T-cell (primary cell): ENCODE data around the gene CNTN5. TPM values are rescaled to one million over a fixed set of nuclear protein-coding genes. Genes with fewer than 3 reads are reported as not detected.

Experiments used
- ATAC-seq, 4 experiments: fragments of 200-7000 bp in 3 of 4; fragments of 150-1000 bp in 1 of 4; cut with Tn5 transposase; replicated peaks in 1 of 4; 1 replicate in 3 of 4; 2 replicates in 1 of 4; pipeline ENCODE4 v1.10.0; 2021; ENCODE audit warnings: moderate library complexity in 3 of 4, mild to moderate bottlenecking in 2 of 4, moderate number of reproducible peaks in 1 of 4
- CTCF ChIA-PET, 2 donors: fragments of 300-600 bp; sonication (Branson Sonifier 250); formaldehyde crosslinking; loops; one replicate each; lab custom pipeline; 2022; ENCODE audit warnings: antibody characterized with exemption in 2 of 2; lab: Charles Lee
- POLR2A ChIA-PET, 2 donors: fragments of 300-600 bp; sonication (Branson Sonifier 250); formaldehyde crosslinking; loops; one replicate each; lab custom pipeline; 2022; ENCODE audit warnings: antibody characterized with exemption in 2 of 2; lab: Charles Lee
- DNase-seq, 35 experiments: peaks; one replicate each; pipeline versions ENCODE4 v3.0.0 to v3.0.0-alpha.2; 2013 to 2023
- H3K27ac ChIP-seq: one replicate; pipeline ENCODE4 v1.5.1; 2013; ENCODE audit warnings: low read length
- H3K27me3 ChIP-seq, 2 experiments: replicated peaks in 1 of 2; 1 replicate in 1 of 2; 2 replicates in 1 of 2; pipeline versions ENCODE4 v1.6.1 to v1.7.0; 2013; ENCODE audit warnings: low read length in 1 of 2, mixed read lengths in 1 of 2; ENCODE audit not compliant: control insufficient read depth in 2 of 2, insufficient read depth in 2 of 2; ENCODE audit errors: extremely low read depth in 1 of 2
- H3K36me3 ChIP-seq, 2 donors: 1 replicate in 1 of 2; 2 replicates in 1 of 2; pipeline versions ENCODE4 v1.6.1 to v1.7.0; 2013; ENCODE audit warnings: low read length in 1 of 2; ENCODE audit not compliant: control insufficient read depth in 2 of 2, insufficient read depth in 1 of 2; ENCODE audit errors: extremely low read depth in 1 of 2
- H3K4me1 ChIP-seq, 2 experiments: 1 replicate in 1 of 2; 2 replicates in 1 of 2; pipeline versions ENCODE4 v1.6.1 to v1.7.0; 2013; ENCODE audit warnings: low read length in 2 of 2, mixed read lengths in 1 of 2; ENCODE audit not compliant: insufficient read depth in 2 of 2, control insufficient read depth in 1 of 2; ENCODE audit errors: extremely low read depth in 1 of 2
- H3K4me3 ChIP-seq, 2 donors: 1 replicate in 1 of 2; 2 replicates in 1 of 2; pipeline versions ENCODE4 v1.5.1 to v1.7.0; 2013; ENCODE audit warnings: mild to moderate bottlenecking in 2 of 2, low read length in 1 of 2, moderate library complexity in 1 of 2; ENCODE audit not compliant: control insufficient read depth in 1 of 2; ENCODE audit errors: extremely low read depth in 1 of 2
- H3K9me3 ChIP-seq: 2 replicates; pipeline ENCODE4 v1.7.0; 2013
- H3K27ac Mint-ChIP-seq, 2 donors: one replicate each; pipeline ENCODE4 v1.8.0; 2020 to 2021; ENCODE audit warnings: mild to moderate bottlenecking in 2 of 2, mixed read lengths in 2 of 2
- H3K27me3 Mint-ChIP-seq, 2 donors: one replicate each; pipeline ENCODE4 v1.8.0; 2021 to 2022; ENCODE audit warnings: mixed read lengths in 2 of 2
- H3K36me3 Mint-ChIP-seq: one replicate; pipeline ENCODE4 v1.8.0; 2021; ENCODE audit warnings: mixed read lengths
- H3K4me1 Mint-ChIP-seq, 3 donors: one replicate each; pipeline ENCODE4 v1.8.0; 2020 to 2022; ENCODE audit warnings: mixed read lengths in 3 of 3, mild to moderate bottlenecking in 1 of 3
- H3K4me3 Mint-ChIP-seq, 3 donors: one replicate each; pipeline ENCODE4 v1.8.0; 2020 to 2022; ENCODE audit warnings: mild to moderate bottlenecking in 3 of 3, mixed read lengths in 3 of 3, moderate library complexity in 3 of 3
- H3K9me3 Mint-ChIP-seq, 3 donors: one replicate each; pipeline ENCODE4 v1.8.0; 2020 to 2022; ENCODE audit warnings: mixed read lengths in 3 of 3
- WGBS: methylation state at CpG from one replicate; pipeline ENCODE4 v1.1.5; 2013; ENCODE audit warnings: missing lambda C conversion rate; ENCODE audit not compliant: insufficient coverage; 5-methylcytosine and 5-hydroxymethylcytosine counted together
- total RNA-seq, 35 experiments: library from RNA in 6 of 35; stranded (reverse) in 6 of 35; fragments of 120-200 nt in 1 of 35; gene quantifications; one replicate each; pipeline versions ENCODE4 v1.2.1 to v1.2.4 and lab custom pipeline; 2013 to 2026

CNTN5 gene
- total RNA-seq, 5 donors from 2014 or later (not counting 1 experiment from before 2014, with no cell fraction given), result not detected

DNA sequence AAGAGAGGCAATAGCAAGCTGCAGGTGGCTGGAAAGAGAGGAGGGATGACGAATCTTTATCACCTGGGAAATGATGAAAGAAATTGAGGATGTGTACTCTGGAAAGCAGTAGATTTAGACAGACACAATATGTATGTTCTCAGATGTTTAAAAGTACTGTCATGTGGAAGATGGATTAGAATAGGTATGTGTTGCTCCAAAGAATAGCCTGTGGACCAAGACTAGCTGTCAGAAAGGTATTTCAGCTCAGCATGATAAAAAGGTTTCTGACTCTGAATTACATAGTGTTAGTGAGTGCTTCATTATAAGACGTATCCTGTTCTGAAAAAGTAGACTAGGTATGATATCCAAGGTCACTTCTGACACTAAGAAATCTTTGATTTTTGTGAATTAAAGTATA lies 322.4 kb downstream of the CNTN5 start:
- Histone ChIP-seq H3K27ac (no peak overlapping the region), H3K27me3 (no peaks in the 10 kb centered on the region), H3K4me1 (no peaks in the 10 kb centered on the region), H3K4me3 (no peak overlapping the region), H3K9me3 (no peaks in the 10 kb centered on the region), H3K36me3 (no peaks in the 10 kb centered on the region)
- ChIA-PET CTCF (no interaction called here), POLR2A (no interaction called here)
- no peak overlapping the region for H3K4me3 Mint-ChIP-seq
- no peaks in the 10 kb centered on the region for H3K36me3 Mint-ChIP-seq
- DNase-seq (no peak), ATAC-seq (no peak)
- H3K27ac Mint-ChIP-seq, result no peak overlapping the region
- H3K27me3 Mint-ChIP-seq, result no peaks in the 10 kb centered on the region
- WGBS, result 33% methylated on average over 1 of the region's 2 CpGs
- H3K4me1 Mint-ChIP-seq, result no peaks in the 10 kb centered on the region
- peaks cover 10 to 19% (median 10%) of the 10 kb centered on the region in 3 donors for H3K9me3 Mint-ChIP-seq

DNA sequence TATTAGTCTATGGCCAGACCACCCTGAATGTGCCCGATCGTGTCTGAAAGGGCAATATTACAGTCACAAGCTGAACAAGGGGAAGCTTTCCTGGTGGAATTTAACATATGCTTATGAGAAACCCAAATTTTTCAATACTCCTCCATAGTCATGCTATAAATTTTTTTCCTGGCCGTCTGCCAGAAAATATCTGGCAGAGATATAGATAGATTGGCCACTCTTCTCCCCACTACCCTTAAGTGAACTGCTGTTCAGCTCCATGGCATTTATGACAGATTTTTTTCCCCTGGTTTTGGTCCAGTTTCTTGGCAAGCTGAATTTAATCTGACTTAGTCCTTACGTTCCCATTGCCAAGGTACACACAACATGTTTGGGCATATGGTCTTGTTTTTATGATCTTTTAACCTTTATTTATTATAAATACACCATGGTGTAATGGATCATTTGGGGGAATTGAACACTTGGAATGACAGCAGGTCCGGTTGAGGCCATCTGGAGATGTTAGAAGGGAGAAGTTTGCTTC lies 328.5 kb downstream of the CNTN5 start:
- no CpG with 5 or more reads among the region's 5 CpGs for WGBS
- Mint-ChIP-seq H3K27me3 (no peaks in the 10 kb centered on the region), H3K4me3 (no peak overlapping the region), H3K36me3 (no peaks in the 10 kb centered on the region), H3K27ac (no peak overlapping the region), H3K9me3 (peaks cover 7 to 13% (median 7%) of the 10 kb centered on the region in 3 donors), H3K4me1 (no peaks in the 10 kb centered on the region)
- Histone ChIP-seq H3K4me3 (no peak overlapping the region), H3K27ac (no peak overlapping the region), H3K36me3 (no peaks in the 10 kb centered on the region), H3K4me1 (no peaks in the 10 kb centered on the region), H3K9me3 (no peaks in the 10 kb centered on the region), H3K27me3 (no peaks in the 10 kb centered on the region)
- ChIA-PET POLR2A (no interaction called here), CTCF (no interaction called here)
- ATAC-seq (no peak), DNase-seq (no peak)

DNA sequence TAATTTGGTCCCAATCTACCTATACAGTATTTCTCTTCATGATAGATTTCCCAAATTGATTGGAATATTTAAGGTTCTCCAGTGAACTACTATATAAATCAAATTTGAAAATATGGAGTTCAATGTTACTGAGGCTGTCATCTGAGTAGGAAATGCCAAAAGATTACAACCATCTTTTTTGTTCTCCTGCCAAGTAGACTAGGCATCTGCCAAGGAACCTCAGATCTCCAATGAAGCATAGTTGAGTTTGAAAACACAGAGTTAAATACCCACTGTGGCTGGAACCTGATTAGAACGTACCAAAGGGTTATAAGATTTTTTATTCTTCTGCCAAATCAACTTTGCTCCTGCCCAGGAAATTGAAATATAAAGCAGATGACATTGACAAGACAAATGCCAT lies 330.9 kb downstream of the CNTN5 start:
- ChIA-PET CTCF (no interaction called here), POLR2A (no interaction called here)
- WGBS, result no CpG with 5 or more reads among the region's 1 CpG
- Mint-ChIP-seq H3K4me1 (no peaks in the 10 kb centered on the region), H3K4me3 (no peak overlapping the region), H3K27ac (no peak overlapping the region), H3K9me3 (peaks cover 4 to 17% (median 8%) of the 10 kb centered on the region in 3 donors), H3K27me3 (no peaks in the 10 kb centered on the region), H3K36me3 (no peaks in the 10 kb centered on the region)
- Histone ChIP-seq H3K27ac (no peak overlapping the region), H3K4me1 (no peaks in the 10 kb centered on the region), H3K27me3 (no peaks in the 10 kb centered on the region), H3K9me3 (no peaks in the 10 kb centered on the region), H3K36me3 (no peaks in the 10 kb centered on the region), H3K4me3 (no peak overlapping the region)
- no peak for DNase-seq
- no peak for ATAC-seq

DNA sequence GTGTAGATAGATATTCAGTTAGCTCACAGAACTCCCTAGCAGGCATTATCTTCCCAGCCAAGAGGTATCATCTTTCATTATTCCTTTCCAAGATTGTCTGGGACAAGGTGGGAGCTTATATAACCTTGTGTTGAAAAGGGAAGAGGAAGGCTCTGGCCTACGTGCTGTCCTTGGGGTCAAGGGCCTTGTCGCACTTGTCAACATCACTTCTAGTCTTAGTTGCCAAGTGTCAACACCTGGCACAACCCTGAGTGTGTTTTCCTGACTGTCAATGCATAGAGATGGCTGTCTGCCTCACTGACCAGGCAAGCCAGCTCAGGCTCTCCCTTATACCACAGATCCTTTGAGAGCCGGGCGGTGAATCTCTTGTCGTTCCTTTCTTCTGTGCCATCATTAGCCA lies 331.9 kb downstream of the CNTN5 start:
- H3K9me3 Mint-ChIP-seq, result peaks cover 4 to 22% (median 10%) of the 10 kb centered on the region in 3 donors
- H3K36me3 Mint-ChIP-seq, result no peaks in the 10 kb centered on the region
- Histone ChIP-seq H3K36me3 (no peaks in the 10 kb centered on the region), H3K27ac (no peak overlapping the region), H3K9me3 (no peaks in the 10 kb centered on the region), H3K27me3 (no peaks in the 10 kb centered on the region), H3K4me3 (no peak overlapping the region), H3K4me1 (no peaks in the 10 kb centered on the region)
- 89% methylated on average over 3 of the region's 5 CpGs for WGBS
- ChIA-PET POLR2A (no interaction called here), CTCF (interaction anchor here in 1 of 2 donors (0.5 kb wide), 1 partner anchor 1291 kb away, joined by 3 read pairs; no protein-coding TSS in a partner anchor)
- no peaks in the 10 kb centered on the region for H3K4me1 Mint-ChIP-seq
- H3K27ac Mint-ChIP-seq, result no peak overlapping the region
- H3K4me3 Mint-ChIP-seq, result no peak overlapping the region
- no peaks in the 10 kb centered on the region for H3K27me3 Mint-ChIP-seq
- ATAC-seq (no peak), DNase-seq (no peak)

DNA sequence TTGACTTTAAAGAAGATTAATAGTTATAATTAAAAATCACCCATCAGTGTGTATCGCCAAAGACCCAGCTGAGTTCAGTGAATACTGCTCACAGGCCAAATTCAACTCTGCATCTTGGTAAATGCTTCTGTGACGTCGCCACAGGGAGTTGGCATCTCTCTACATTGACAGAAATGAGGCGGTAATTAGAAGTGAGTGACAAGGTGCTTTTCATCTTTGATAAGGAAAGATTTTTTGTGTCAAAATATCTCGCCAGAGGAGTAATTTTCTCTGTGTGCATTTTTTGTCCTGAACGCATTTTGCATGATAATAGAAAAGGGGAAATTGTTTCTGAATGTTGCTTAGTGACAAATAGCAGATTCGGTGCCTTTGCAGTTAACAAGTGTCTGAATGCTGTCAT lies 345.8 kb downstream of the CNTN5 start:
- Histone ChIP-seq H3K36me3 (no peaks in the 10 kb centered on the region), H3K4me3 (no peak overlapping the region), H3K27ac (no peak overlapping the region), H3K4me1 (no peaks in the 10 kb centered on the region), H3K9me3 (no peaks in the 10 kb centered on the region), H3K27me3 (no peaks in the 10 kb centered on the region)
- ChIA-PET CTCF (no interaction called here), POLR2A (no interaction called here)
- H3K4me1 Mint-ChIP-seq, result no peaks in the 10 kb centered on the region
- H3K36me3 Mint-ChIP-seq, result no peaks in the 10 kb centered on the region
- DNase-seq (no peak), ATAC-seq (no peak)
- H3K9me3 Mint-ChIP-seq, result peaks cover 6 to 13% (median 11%) of the 10 kb centered on the region in 3 donors
- H3K4me3 Mint-ChIP-seq, result no peak overlapping the region
- no peaks in the 10 kb centered on the region for H3K27me3 Mint-ChIP-seq
- no peak overlapping the region for H3K27ac Mint-ChIP-seq
- WGBS, result 80% methylated on average over 6 of the region's 7 CpGs

DNA sequence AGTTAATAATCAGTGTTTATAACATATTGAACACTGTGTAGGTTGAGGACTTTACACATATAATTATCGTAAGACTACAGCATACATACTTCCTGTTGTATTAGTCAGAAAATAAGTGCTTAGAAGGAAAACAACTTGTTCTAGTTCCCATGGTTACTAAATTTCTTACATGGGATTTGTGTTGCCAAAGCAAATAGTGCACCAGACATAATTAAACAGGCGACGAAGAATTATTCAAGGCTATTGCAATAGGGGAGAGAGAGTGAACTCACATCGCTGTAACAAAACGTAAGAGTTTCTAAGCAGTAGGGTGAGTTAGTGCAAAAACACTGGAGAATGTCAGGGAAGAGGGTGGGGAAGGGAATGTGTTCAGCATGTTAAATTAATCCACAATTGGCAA lies 347.8 kb downstream of the CNTN5 start:
- Mint-ChIP-seq H3K36me3 (no peaks in the 10 kb centered on the region), H3K4me1 (no peaks in the 10 kb centered on the region), H3K9me3 (peaks cover 4 to 14% (median 11%) of the 10 kb centered on the region in 3 donors), H3K27me3 (no peaks in the 10 kb centered on the region), H3K4me3 (no peak overlapping the region), H3K27ac (no peak overlapping the region)
- Histone ChIP-seq H3K27ac (no peak overlapping the region), H3K4me1 (no peaks in the 10 kb centered on the region), H3K9me3 (no peaks in the 10 kb centered on the region), H3K27me3 (no peaks in the 10 kb centered on the region), H3K4me3 (no peak overlapping the region), H3K36me3 (no peaks in the 10 kb centered on the region)
- DNase-seq (no peak), ATAC-seq (no peak)
- ChIA-PET POLR2A (interaction anchor here in 1 of 2 donors (0.6 kb wide), 1 partner anchor 54 kb away, joined by 3 read pairs; no protein-coding TSS in a partner anchor), CTCF (no interaction called here)
- 100% methylated on average over 4 of the region's 5 CpGs for WGBS
